Measurements from ENCODE around the gene AKAP12.

AKAP12 gene

DNA sequence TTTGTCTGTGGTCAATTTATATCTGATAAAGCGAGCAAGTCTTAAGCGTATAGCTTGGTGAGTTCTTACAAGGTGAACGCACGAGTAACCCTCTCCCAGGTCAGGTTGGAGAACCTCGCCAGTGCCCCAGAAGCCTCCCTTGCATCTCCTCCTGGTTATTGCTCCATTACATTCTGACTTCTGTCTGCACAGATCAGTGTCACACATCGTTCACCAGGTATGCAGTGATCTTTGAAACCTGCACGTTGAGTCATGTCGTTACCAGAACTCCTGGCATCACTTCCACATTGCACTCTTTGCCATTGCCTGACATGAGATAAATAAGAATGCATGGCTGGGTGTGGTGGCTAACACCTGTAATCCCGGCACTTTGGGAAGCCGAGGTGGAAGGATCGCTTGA lies 44.2 kb downstream of the AKAP12 start:
- DNase-seq = no peak

DNA sequence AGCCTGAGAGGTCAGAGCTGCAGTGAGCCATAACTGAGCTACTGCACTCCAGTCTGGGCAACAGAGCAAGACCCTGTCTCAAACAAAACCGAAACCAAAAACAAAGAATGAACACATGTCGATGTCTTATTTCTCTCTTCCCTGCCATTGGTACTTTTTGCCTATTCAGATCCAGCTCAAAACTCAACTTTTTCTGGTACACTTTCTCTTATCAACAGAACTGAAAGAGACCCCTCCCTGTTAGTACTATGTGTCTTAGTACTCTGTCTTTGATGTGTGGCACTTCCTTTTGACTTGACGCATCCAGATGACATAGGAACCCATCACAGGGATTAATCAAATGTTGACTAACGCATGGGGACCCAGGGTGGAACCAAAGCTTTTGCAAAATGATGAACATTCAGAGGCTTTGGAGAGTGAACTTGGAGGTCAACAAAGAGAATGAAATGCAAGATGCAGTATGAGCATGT lies 44.8 kb downstream of the AKAP12 start:
- DNase-seq = peak in 1 of 6 experiments; percentile 2

DNA sequence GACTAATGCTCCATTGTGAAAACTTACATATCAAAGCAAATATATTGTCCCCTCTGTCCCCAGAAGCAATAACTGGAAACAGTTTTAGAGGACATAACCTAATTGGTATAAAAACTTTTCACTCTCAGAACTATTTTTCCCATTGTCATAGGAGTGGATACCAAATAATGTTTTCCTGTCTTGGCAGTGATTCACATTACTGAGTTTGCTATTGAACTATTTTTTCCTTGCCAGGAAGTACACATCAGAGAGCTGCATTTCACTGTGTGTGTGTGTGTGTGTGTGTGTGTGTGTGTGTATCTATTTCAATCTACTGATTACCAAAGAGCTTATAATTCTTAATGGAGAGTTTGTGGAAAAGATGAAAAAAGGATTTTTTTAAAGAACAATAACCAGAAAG lies 45.4 kb downstream of the AKAP12 start:
- DNase-seq = no peak

DNA sequence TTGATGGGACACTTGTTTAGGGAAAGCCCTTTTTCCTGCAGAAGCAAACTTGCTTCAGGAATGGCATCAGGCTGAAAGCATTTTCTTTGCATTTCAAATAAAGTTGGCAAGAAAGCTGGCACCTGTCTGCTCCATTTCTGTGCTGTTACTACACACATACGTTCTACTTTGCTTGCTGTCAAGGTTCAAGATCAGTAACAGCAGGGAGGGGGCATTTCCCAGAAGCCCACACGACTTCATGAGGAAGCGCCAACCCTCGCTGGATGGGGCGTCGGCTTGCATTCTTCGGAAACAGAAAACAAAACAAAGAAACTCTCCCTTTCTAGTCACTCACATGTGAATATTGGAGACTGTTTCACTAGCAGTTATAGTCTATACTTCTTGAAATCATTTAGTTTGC lies 46.4 kb downstream of the AKAP12 start:
- no peak for DNase-seq

DNA sequence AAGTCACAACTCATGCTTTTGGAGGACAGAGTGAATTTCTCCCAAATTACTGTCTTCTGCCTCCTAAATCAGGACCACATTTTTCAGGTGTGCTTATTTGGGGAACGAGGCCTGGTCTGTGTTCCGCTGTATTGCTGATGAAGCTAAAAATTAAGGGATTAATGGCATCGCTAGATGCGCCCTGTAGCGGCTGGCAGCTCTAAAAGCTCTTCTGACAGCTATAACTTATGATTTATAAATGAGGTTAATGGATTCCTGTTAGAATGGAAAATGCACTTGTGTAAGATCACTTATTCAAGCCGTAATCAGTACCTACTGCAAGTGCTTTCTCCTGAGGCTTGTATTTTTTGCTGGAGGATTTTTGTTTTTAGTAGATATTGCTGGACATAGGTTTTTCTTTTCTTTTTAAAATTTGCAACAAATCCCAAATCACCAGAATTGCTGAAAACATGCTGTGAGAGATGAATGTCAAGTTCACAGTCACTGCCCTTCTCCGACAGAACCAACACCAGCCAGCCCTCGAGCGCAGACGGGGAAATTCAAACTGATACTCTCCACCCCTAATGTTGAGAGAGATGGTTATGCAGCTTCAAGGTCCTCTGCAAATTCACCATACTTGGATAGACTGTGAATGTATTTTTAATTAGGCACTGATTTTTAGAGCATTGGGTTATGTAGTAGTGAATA lies 49.1 kb downstream of the AKAP12 start:
- no peak for DNase-seq

DNA sequence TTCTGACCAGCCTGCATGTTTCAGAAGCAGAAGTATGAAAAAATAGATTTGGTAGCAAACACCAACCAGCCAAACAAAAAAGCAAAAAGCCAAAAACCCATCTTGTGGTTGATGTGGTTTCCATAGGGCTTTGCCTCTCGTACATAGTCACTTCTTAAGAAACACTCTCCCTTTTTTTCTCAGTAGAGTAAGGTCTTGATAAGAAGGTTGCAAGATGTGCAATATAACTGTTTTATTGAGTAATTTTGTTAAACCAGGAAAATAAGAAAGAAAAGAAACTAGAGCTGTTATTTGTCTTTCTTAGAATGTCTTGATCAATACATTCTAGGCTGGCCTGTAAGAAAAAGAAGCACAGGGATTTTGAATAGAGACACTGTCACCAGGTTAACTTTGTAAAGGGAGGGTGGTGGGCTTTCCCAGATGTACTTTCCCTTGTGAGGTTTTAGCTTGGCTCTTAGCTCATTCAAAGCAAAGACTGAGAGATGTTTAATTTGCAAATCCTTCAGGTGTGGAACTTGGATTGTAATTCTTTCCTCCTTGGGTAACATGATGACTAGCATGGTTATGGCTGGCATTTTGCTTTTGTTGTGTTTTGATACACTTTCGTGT lies 49.7 kb downstream of the AKAP12 start:
- DNase-seq = peak in 2 of 6 experiments; percentile 15 to 22

DNA sequence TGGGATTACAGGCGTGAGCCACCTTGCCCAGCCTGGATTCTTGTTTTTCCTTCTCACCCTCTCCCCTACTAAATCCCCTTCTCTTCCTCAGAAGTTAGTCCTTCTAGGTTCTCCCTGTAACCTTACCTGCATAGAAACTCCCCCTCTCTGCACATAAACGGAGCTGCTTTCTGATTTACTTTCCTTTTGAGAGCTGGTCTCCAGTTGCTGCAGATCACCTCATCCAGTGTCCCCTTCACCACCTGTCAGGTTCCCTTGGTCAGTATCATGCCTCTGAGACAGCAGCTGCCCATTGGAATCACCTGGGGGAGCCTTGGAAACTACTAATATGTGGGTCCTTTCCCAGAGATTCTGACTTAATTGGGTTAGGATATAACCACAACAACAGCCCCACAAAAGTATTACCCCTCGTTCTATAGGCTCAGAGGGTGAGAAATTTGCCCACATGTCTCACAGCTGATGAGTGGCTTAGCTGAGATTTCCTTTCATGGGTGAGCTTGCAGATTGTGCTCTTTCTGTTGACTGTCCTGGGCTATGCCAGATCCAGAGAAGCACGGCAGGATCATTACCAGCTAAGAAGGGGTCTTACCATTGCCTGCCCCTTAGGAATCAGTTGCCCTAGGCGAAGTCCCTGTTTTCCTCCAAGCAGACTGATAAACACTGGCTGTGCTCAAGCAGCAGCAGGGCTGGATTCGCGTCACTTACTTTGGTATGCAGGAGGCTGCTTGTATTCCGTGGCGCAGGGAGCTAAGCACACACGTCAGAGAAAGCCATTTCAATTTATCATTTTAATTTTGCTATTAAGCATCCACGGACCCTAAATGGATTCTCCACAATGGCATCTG lies 51.3 kb downstream of the AKAP12 start:
- DNase-seq = no peak

DNA sequence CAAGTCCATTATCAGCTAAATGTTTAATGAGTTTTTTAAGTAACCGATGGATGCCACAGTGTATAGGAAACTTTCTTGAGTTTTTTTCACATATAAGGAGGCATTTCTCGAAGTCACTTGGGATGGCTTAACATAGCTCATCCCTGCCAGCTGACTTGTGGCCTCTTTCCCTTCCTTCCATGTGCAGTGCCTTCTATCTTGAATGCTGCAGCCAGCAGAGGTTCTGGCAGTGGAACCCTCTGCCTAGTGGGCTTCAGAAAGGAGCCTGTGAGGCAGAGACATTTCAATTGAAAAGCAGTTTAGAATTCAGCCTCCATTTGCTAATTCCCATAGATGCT lies 51.9 kb downstream of the AKAP12 start:
- no peak for DNase-seq

DNA sequence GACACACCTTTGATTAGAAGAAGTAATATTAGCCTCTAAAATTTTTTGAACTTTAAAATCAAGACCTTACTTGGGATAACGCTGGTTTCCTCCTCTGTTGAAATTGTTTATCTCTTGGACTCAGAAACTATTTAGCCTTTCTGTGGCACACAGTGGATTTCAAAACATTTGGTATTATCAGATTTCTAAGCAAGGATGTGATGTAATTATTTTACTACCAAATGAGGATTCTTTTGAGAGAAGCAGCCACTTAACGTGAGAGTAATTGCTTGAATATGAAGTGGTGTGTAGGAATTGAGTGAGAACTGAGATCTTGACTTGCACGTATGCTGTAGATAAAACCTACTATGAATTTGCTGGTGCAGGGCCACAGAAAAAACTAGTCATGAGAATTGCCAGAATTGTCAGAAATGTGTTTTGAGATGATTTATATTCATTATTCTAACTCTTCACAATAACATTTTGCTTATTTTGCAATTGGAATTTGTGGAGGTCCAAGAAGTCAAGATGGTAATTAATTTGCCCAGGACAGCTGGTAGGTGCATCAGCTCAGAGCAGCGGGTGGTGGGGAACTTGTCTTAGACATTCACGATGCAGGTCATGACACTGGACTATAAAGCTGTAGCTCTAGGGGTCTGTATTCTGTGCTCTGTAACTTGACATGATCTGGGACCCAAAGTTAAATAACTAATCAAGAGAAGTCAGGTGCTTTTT lies 53.4 kb downstream of the AKAP12 start:
- no peak for DNase-seq

DNA sequence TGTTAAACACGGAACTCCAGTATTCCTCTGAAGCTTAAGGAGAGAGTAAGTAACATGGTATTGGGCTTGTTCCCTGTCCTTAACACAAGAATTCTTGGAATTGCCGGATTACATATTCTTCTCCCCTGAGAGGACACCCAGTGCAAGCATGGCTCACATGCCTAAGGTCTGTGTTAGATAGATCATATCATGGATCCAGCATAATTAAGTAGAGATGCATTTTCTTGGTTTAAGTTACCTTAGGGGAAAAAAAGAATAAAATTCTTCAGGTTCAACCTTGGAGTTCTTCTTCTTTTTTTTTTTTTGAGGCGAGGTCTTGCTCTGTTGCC lies 53.9 kb downstream of the AKAP12 start:
- no peak for DNase-seq

DNA sequence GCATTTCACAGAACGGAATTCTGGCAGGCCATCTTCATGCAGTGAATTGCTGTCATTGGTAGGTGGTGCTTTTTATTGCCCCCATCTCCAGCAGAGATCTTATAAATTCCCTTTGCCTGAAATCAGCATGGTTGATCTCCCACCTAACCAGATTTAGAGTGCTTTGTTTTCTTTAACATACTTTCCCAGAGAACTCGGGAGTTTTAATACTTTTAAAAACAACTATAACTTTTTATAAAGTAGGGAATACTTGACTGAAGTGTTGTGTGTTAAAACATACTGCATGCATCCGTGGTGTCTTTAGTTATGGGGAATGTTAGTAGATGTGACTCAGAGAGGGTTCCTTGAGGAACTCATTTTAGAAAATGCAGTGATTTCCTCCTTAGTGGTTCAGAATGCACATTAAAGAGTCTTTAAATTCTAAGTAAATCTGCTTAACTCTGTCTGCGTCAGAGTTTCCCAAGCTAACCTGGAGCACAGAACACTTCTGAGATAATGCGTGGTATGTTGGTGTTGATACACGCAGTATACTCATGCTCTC lies 54.9 kb downstream of the AKAP12 start:
- DNase-seq = no peak

DNA sequence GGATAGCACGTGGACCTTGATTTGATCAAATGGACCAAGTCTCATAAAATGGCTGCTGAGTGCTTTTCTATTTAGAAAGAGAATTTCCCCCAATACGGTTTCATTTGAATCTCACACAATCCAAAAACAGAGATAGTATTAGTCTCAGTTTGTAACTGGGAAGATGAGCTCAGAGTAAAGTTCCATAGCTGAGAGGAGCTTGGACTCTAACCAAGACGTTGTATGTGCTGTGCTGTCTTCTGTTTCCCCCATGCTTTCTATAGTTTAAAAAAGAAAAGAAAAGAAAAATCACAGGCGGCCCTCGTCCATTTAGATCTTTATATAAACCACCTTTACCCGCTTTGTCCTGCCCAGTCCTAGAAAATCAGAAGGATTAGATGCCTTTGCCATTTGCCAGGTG lies 58.1 kb downstream of the AKAP12 start:
- DNase-seq = no peak

DNA sequence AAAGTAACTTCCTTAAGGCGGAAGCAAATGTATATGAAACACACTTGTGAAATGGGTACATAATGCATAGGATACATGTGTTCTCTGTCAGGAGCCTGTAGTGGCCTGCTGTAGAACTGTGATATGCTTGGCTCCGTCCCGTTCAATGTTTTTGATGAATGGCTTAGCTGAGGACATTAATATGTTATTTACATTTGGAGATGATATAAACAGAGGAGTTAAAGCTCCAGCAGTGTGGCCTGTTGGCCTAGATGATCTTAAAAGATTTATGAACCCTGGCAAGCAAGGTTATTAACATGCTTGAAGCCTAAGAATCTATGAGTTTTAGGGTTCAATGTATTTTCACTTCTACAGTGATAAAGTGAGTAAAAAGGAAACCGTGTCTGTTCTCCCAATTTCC lies 59.2 kb downstream of the AKAP12 start:
- DNase-seq = no peak

DNA sequence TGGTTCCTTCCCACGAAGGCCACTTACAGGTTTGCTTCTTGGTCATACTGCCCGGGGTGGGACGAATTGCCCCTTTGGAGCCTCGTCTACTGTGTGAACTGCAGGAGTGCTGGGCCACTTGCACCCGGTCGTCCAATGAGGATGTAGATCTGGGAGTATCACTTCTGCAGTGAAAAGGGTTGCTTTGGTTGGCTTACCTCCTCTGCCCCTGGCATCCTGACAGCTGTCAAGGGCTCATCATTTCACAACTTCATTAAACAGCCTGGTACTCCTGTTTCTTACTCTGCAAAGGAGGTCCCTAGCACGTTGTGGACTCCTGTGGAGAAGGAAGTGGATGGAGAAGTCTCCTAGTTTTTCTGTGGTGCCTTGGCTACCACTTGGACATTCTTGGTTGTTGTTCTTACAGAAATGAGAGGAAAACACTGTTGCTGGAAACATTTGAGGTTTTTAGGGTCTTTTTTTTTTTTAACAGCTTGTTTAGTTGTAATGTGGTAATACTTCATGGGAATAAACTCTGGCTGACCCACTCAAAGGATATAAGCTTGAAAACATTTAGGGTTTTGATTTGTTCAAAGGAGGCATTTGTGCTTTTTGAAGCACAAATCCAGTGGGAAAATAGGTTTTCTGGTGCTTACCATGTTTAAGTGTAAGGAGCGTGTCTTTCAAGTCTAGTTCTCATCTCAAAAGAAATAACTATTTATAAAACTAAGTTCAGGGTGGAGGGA lies 60.7 kb downstream of the AKAP12 start:
- no peak for DNase-seq

DNA sequence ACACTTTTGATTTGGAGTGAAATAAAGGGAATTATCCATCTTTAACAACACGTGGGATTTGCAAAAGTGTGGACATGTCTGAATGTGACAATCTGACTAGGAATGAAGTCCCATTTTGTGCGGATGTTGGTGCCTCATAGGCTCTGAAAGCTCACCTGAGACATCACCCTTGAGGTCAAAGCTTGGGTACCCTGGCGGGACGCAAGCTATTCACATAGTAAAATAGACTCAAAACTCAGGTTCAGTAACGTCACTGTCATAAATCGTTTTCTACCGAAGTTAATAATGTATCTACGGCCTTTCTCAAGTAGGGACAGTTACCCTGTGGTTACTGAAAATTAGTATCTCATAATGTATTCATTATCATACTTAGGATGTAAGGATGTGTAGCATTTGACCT lies 61.8 kb downstream of the AKAP12 start:
- no peak for DNase-seq

DNA sequence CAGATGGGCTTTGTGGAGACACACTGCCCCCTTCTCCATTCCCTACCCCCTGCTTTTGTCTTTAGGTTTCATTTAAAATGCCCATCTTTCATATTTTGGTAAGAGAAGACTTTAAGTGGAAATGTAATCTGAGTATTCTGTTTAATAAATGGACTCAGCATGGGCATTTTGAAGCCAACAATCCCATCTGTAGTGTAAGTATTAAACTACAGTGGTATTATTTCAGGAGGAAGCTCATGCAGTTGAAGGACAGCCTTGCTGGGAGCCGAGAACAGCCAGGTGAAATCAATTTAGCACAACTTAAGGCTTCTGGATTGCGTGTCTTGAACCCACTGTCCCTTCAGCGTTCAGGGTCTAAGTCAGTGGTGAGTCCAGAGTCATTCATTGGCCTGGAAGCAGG lies 63.5 kb downstream of the AKAP12 start:
- DNase-seq = no peak

DNA sequence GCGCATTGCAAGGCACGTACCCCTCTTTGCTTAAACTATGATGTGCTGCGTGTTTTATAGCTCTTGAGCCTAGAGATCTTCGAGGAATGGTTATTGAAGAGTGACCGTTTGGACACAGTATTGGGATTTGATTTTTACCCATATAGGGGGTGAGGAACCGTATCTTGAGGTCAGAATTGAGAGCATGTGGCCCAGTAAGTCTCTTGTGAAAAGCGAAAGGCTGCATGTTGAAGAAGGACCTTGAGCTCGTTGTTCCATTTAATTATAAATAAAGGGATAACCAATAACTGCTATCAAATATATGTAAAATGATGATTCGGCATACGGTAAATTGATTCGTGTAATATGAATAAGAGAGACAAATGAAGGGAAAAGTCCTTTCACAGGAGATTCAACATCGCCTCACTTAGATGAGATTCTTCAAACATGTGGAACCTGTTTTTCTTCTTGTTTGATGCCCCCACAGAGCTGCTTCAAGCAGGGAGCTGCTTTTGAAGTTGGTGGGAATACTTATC lies 66.6 kb downstream of the AKAP12 start:
- no peak for DNase-seq

DNA sequence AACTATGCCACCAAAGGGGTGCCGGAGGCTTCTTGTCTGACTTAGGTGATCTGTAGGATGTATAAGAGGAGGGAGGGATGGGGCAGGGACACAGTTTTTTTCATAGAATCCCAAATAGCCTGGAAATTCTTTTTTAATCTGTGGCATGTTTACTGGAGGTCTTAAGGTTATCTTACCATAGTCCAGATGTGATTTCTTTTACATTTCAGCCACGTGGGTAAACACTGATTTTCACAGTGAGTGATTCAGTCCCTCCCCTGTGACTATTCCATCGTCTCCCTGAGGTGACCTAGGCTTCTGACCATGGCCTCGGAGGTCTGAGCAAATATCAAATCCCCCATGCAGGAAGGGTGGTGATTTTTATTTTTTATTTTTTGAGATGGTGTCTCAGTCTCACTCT lies 67.7 kb downstream of the AKAP12 start:
- no peak for DNase-seq

DNA sequence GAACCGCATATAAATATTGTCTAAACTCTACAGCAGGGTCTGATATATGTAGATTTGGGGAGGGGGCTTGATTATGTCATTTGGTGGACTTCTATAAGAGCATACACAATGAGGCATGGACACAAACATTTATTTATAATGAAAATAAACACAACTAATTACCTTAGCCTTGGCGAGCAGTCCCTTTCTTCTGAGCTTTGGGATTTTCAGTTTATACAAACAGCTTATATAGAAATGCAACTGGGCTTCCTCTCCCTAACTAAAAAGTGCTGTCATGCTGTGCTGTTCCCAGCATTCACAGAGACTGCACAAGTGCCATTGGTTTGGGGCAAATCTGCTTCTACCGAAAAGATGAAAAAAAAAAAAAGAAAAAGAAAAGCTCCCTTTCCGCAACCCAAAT lies 69.9 kb downstream of the AKAP12 start:
- no peak for DNase-seq

DNA sequence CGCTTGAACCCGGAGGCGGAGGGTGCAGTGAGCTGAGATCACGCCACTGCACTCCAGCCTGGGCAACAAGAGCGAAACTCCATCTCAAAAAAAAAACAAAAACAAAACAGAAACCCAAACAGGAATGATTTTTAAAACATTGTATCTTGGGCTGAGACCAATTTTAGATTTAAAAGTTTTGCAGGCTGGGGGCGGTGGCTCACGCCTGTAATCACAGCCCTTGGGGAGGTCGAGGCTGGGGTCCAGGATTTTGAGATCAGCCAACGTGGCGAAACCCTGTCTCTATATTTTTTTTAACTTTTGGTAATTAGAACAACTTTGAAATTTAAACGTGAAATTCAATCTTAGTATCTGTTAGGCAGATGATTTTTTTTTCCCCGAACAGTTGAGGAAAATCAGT lies 70.5 kb downstream of the AKAP12 start:
- DNase-seq = no peak

DNA sequence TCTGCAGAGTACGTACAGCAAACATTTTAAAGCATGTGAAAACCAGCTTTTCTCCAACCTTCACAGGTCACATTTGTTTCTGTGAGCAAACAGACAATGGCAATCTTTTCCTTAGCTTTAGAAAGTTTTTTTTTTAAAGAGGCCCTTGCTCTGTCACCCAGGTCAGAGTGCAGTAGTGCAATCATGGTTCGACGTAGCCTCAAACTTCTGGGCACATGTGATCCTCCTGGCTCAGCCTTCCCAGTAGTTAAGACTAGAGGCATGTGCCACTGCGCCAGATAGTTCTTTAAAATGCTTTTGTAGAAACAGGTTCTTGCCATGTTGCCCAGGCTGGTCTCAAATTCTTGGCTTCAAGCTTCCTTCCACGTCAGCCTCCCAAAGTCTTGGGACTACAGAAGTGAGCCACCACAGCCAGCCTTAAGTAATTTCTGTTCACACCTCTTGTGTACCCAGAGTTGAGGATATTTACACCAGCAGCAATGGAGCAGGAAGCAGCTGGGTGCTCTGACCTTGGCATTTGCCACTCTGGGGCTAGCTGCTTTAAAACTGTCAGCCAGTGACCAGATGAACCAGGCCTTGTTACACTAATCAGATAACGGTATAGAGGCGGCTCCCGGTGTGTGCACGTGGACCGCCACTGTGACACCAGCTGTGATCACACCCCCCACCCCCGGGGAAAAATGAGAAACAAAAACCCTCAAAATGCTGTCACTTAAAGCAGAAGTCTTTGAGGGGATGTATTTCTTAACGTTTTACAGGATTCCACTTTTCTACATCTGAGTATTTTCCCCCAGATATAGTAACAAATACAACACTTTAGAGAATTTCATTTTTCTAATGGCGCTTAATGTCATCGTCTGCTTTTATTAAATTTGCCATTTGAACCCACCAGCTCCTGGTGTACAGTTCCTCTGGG lies 71.3 kb downstream of the AKAP12 start:
- no peak for DNase-seq

All from stimulated activated naive CD4-positive, alpha-beta T cell (primary cell).